Tibial nerve (tissue), 4 donors: ENCODE data around the gene IRX1. TPM values are rescaled to one million over a fixed set of nuclear protein-coding genes. Genes with fewer than 3 reads are reported as not detected.

ENCODE experiments used
- DNase-seq, 2 donors: peaks; one replicate each; pipeline ENCODE4 v3.0.0-alpha.2; 2019; ENCODE audit warnings: low spot score in 2 of 2
- H3K27ac ChIP-seq, 4 donors: fragments of 200-600 bp; sonication (generic) in 3 of 4; one replicate each; pipeline ENCODE4 v1.5.1; 2017 to 2019; ENCODE audit warnings: mild to moderate bottlenecking in 1 of 4
- H3K27me3 ChIP-seq, 2 donors: fragments of 200-600 bp; sonication (generic) in 1 of 2; one replicate each; pipeline versions ENCODE4 v1.5.1 to v1.6.0; 2017 to 2019
- H3K36me3 ChIP-seq, 3 donors: fragments of 200-600 bp; sonication (generic); one replicate each; pipeline ENCODE4 v1.5.1; 2018 to 2019
- H3K4me1 ChIP-seq, 4 donors: fragments of 200-600 bp; sonication (generic) in 3 of 4; one replicate each; pipeline ENCODE4 v1.5.1; 2017 to 2019
- H3K4me3 ChIP-seq, 4 donors: fragments of 200-600 bp; sonication (generic) in 3 of 4; one replicate each; pipeline ENCODE4 v1.5.1; 2017 to 2019; ENCODE audit warnings: mild to moderate bottlenecking in 1 of 4, moderate library complexity in 1 of 4
- H3K9me3 ChIP-seq, 4 donors: fragments of 200-600 bp; sonication (generic) in 3 of 4; one replicate each; pipeline ENCODE4 v1.5.1; 2017 to 2019
- CTCF ChIP-seq, 5 experiments: fragments of 200-600 bp in 3 of 5; fragments of 450-650 bp in 2 of 5; sonication (generic) in 3 of 5; IDR thresholded peaks; one replicate each; pipeline ENCODE4 v1.5.1; 2016 to 2019; ENCODE audit warnings: antibody characterized with exemption in 5 of 5, mild to moderate bottlenecking in 3 of 5, moderate library complexity in 2 of 5
- EP300 ChIP-seq, 2 donors: sonication (generic); formaldehyde crosslinking; IDR thresholded peaks; one replicate each; pipeline ENCODE4 v1.6.1; 2017; ENCODE audit warnings: antibody characterized with exemption in 2 of 2, mild to moderate bottlenecking in 1 of 2
- POLR2A ChIP-seq, 2 donors: fragments of 450-650 bp; IDR thresholded peaks; one replicate each; pipeline ENCODE4 v1.6.1; 2017; ENCODE audit warnings: antibody characterized with exemption in 2 of 2, mild to moderate bottlenecking in 2 of 2, moderate library complexity in 2 of 2
- WGBS, 2 donors: methylation state at CpG; one replicate each; pipeline ENCODE4 v1.1.5; 2018; 5-methylcytosine and 5-hydroxymethylcytosine counted together
- total RNA-seq, 4 donors: library from RNA; depleted of rRNA; stranded (reverse); fragments of >200 nt; gene quantifications; one replicate each; pipeline ENCODE4 v1.1.0, GENCODE V29; 2016

Gene IRX1
- total RNA-seq = 1 to 10 TPM in 3 of 4 donors, under 1 TPM in 1; 0.30 to 3.1 (median 2.1) TPM

GRCh38 chr5:3595006-3595961 lies at the start of gene IRX1:
TSS of gene IRX1 (plus strand) at chr5:3595832. CDS start at chr5:3596106, 274 bp downstream.
- 2% methylated on average over 21 to 42 of the region's 106 CpGs for WGBS, 2 donors
- no peaks in the 10 kb centered on the region for H3K36me3 ChIP-seq
- no peak for DNase-seq
- H3K27ac ChIP-seq = peak within 1 kb of the TSS in 1 of 4 donors; percentile 29
- H3K4me1 ChIP-seq = peaks cover 0 to 67% (median 10%) of the 10 kb centered on the region in 4 donors
- peaks cover 3 to 94% of the 10 kb centered on the region in 2 donors for H3K27me3 ChIP-seq
- peak within 1 kb of the TSS in 3 of 4 donors; percentile 21 to 45 (median 25) for H3K4me3 ChIP-seq
- no peaks in the 10 kb centered on the region for H3K9me3 ChIP-seq
- TF ChIP-seq POLR2A (IDR thresholded peaks at IDR 0.05) (no peak), CTCF (IDR thresholded peaks at IDR 0.05) (no peak), EP300 (IDR thresholded peaks at IDR 0.05) (no peak)

GRCh38 chr5:3546028-3546427 lies 49.6 kb upstream of the IRX1 start:
- TF ChIP-seq CTCF (IDR thresholded peaks at IDR 0.05) (no peak), POLR2A (IDR thresholded peaks at IDR 0.05) (no peak), EP300 (IDR thresholded peaks at IDR 0.05) (no peak)
- no peaks in the 10 kb centered on the region for H3K36me3 ChIP-seq
- 88 to 92% methylated on average over 3 of the region's 3 CpGs for WGBS, 2 donors

GRCh38 chr5:3564116-3564515 lies 31.5 kb upstream of the IRX1 start:
- Histone ChIP-seq H3K36me3 (no peaks in the 10 kb centered on the region), H3K4me3 (no peak overlapping the region), H3K27ac (no peak overlapping the region), H3K4me1 (no peaks in the 10 kb centered on the region), H3K9me3 (peaks cover 0 to 11% (median 0%) of the 10 kb centered on the region in 4 donors), H3K27me3 (peaks cover 0 to 3% of the 10 kb centered on the region in 2 donors)
- no peak for TF ChIP-seq POLR2A (IDR thresholded peaks at IDR 0.05)
- no peak for DNase-seq
- WGBS, 2 donors = 65 to 66% methylated on average over 2 of the region's 2 CpGs

More at GRCh38 chr5:3546028-3546427, 49.6 kb upstream of the IRX1 start:
- no peak overlapping the region for H3K4me3 ChIP-seq
- DNase-seq = no peak
- no peaks in the 10 kb centered on the region for H3K4me1 ChIP-seq
- H3K27me3 ChIP-seq = no peaks in the 10 kb centered on the region
- H3K27ac ChIP-seq = no peak overlapping the region
- H3K9me3 ChIP-seq = peaks cover 0 to 4% (median 1%) of the 10 kb centered on the region in 4 donors

GRCh38 chr5:3564827-3565518 lies 30.7 kb upstream of the IRX1 start:
- no peaks in the 10 kb centered on the region for H3K4me1 ChIP-seq
- TF ChIP-seq POLR2A (IDR thresholded peaks at IDR 0.05) (no peak), CTCF (IDR thresholded peaks at IDR 0.05) (no peak), EP300 (IDR thresholded peaks at IDR 0.05) (no peak)
- no peaks in the 10 kb centered on the region for H3K36me3 ChIP-seq
- WGBS, 2 donors = 70 to 74% methylated on average over 9 of the region's 9 CpGs
- no peak for DNase-seq
- no peak overlapping the region for H3K27ac ChIP-seq
- peaks cover 0 to 4% (median 0%) of the 10 kb centered on the region in 4 donors for H3K9me3 ChIP-seq
- H3K27me3 ChIP-seq = peaks cover 0 to 3% of the 10 kb centered on the region in 2 donors
- no peak overlapping the region for H3K4me3 ChIP-seq

- H3K4me1 ChIP-seq = no peaks in the 10 kb centered on the region
- no peak overlapping the region for H3K4me3 ChIP-seq
- no peak overlapping the region for H3K27ac ChIP-seq
- TF ChIP-seq POLR2A (IDR thresholded peaks at IDR 0.05) = no peak
- TF ChIP-seq CTCF (IDR thresholded peaks at IDR 0.05) = no peak
- TF ChIP-seq EP300 (IDR thresholded peaks at IDR 0.05) = no peak
- no peaks in the 10 kb centered on the region for H3K36me3 ChIP-seq
- H3K9me3 ChIP-seq = no peaks in the 10 kb centered on the region
- peaks cover 0 to 44% of the 10 kb centered on the region in 2 donors for H3K27me3 ChIP-seq
- 72 to 74% methylated on average over 5 of the region's 5 CpGs for WGBS, 2 donors
- DNase-seq = no peak
These were observed 10.7 kb upstream of the IRX1 start for GRCh38 chr5:3584724-3585531.
